BLaER1 treated with 17β-estradiol and CSF1 and Interleukin-3, amounts not matched to agents 10 nM and 100 nM (cell line): ENCODE results near the gene SH3YL1.

Experiments used
- H3K27ac ChIP-seq, 11 experiments: shearing (Covaris generic); formaldehyde crosslinking; 2 replicates each; pipeline ENCODE4 v1.8.1; 2022
- H3K27me3 ChIP-seq, 11 experiments: shearing (Covaris generic); formaldehyde crosslinking; 2 replicates each; pipeline ENCODE4 v1.8.1; 2022
- H3K36me3 ChIP-seq, 11 experiments: shearing (Covaris generic); formaldehyde crosslinking; 2 replicates each; pipeline ENCODE4 v1.8.1; 2022
- H3K4me1 ChIP-seq, 10 experiments: shearing (Covaris generic); formaldehyde crosslinking; 2 replicates each; pipeline ENCODE4 v1.8.1; 2022
- H3K4me2 ChIP-seq, 11 experiments: shearing (Covaris generic); formaldehyde crosslinking; 2 replicates each; pipeline ENCODE4 v1.8.1; 2022
- H3K4me3 ChIP-seq, 10 experiments: shearing (Covaris generic); formaldehyde crosslinking; 2 replicates each; pipeline ENCODE4 v1.8.1; 2022
- H3K9ac ChIP-seq, 11 experiments: shearing (Covaris generic); formaldehyde crosslinking; 2 replicates each; pipeline ENCODE4 v1.8.1; 2022
- H3K9me3 ChIP-seq, 11 experiments: shearing (Covaris generic); formaldehyde crosslinking; replicated peaks in 1 of 11; 2 replicates each; pipeline ENCODE4 v1.8.1; 2022
- H4K20me1 ChIP-seq, 11 experiments: shearing (Covaris generic); formaldehyde crosslinking; 2 replicates each; pipeline ENCODE4 v1.8.1; 2022
- Cebpa-rat ChIP-seq, 11 experiments: shearing (Covaris generic); IDR thresholded peaks; 2 replicates each; pipeline ENCODE4 v1.8.1; 2022

SH3YL1 gene

DNA sequence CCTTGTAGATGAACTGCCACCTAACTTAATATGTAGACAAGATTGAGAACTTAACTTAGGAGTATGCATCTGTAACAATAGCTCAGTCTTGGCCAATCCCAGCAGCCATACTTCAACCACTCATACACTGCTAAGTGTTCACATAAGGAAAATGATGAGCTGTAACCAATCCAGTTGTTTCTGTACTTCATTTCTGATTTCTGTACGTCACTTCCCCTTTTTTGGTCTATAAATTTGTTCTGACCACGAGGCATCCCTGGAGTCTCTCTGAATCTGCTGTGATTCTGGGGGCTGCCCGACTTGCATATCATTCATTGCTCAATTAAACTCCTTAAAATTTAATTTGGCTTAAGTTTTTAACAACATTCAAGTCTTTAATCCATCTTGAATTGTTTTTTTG is 6.4 kb downstream of the SH3YL1 start:
- peaks cover 5 to 22% (median 13%) of the 10 kb centered on the region in 10 experiments for H3K4me1 ChIP-seq
- H3K9me3 ChIP-seq, result peaks cover 19 to 36% (median 28%) of the 10 kb centered on the region in 11 experiments
- H3K4me3 ChIP-seq, result no peak overlapping the region
- H3K27me3 ChIP-seq, result no peaks in the 10 kb centered on the region
- H3K27ac ChIP-seq, result no peak overlapping the region
- H3K9ac ChIP-seq, result no peak overlapping the region
- H3K4me2 ChIP-seq, result no peak overlapping the region
- no peak for TF ChIP-seq Cebpa-rat (IDR thresholded peaks at IDR 0.05)
- H3K36me3 ChIP-seq, result peaks cover 20 to 46% (median 27%) of the 10 kb centered on the region in 11 experiments
- peaks cover 0 to 13% (median 0%) of the 10 kb centered on the region in 11 experiments; a peak in 4 of 22 replicates for H4K20me1 ChIP-seq

DNA sequence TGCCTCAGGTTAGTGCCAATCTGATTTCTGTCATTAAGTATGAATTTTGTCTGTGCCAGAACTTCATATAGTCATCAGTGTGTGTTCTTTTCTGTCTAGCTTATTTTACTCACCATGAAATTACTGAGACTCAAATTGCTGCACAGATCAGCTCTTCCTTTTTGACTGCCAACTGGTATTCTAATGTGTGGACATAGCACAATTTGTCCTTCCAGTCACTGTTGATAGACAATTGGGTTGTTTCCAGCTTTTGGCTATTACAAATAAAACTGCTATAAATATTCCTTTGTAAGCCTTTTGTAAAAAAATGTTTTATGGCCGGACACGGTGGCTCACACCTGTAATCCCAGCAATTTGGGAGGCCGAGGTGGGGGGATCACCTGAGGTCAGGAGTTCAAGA is 7.7 kb downstream of the SH3YL1 start:
- Histone ChIP-seq H3K4me2 (no peak overlapping the region), H4K20me1 (peaks cover 0 to 8% (median 0%) of the 10 kb centered on the region in 11 experiments; a peak in 3 of 22 replicates), H3K9ac (no peak overlapping the region), H3K9me3 (peaks cover 19 to 36% (median 28%) of the 10 kb centered on the region in 11 experiments), H3K4me3 (no peak overlapping the region), H3K27me3 (no peaks in the 10 kb centered on the region), H3K4me1 (peaks cover 0 to 9% (median under 1%) of the 10 kb centered on the region in 10 experiments; a peak in 4 of 20 replicates), H3K36me3 (peaks cover 24 to 54% (median 39%) of the 10 kb centered on the region in 11 experiments), H3K27ac (no peak overlapping the region)
- TF ChIP-seq Cebpa-rat (IDR thresholded peaks at IDR 0.05), result no peak

DNA sequence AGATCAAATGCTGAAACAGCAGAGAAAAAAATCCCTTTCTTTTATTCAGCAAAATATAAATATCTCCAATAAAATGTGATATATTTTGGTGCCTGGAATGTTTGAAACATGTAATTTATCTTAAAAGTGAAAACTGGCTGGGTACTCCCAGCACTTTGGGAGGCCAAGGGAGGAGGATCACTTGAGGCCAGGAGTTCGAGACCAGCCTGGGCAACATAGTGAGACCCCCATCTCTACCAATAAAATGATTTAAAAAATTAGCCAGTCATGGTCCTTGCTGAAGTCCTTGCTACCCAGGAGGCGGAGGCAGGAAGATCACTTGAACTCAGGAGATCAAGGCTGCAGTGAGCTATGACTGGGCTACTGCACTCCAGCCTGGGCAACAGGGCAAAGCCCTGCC is 8.6 kb downstream of the SH3YL1 start:
- Histone ChIP-seq H3K4me3 (no peak overlapping the region), H3K9me3 (peaks cover 19 to 31% (median 22%) of the 10 kb centered on the region in 11 experiments), H4K20me1 (no peaks in the 10 kb centered on the region; a peak in 3 of 22 replicates), H3K27me3 (no peaks in the 10 kb centered on the region), H3K4me1 (no peaks in the 10 kb centered on the region; a peak in 1 of 20 replicates), H3K9ac (no peak overlapping the region), H3K36me3 (peaks cover 16 to 52% (median 33%) of the 10 kb centered on the region in 11 experiments), H3K4me2 (no peak overlapping the region), H3K27ac (no peak overlapping the region)
- no peak for TF ChIP-seq Cebpa-rat (IDR thresholded peaks at IDR 0.05)

DNA sequence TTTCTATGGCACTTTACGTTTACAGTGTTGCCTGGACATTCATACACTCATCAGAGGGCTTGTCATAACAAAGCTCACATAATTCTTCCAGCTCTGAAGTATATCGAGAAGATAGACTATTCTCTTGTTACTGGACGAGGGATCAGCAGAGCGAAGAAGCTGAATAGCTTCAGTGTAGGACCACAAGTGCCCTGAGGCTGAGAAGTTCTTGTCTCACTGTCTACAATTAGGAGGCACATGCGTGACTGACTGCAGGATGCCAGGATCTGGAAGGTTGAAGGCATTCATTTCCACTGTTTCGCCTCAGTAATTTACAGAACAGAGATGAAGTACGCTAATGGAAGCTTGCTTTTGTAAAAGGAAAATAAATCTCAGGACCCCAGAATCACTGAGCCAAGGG is 9.6 kb downstream of the SH3YL1 start:
- H3K4me2 ChIP-seq, result no peak overlapping the region
- peaks cover 19 to 52% (median 34%) of the 10 kb centered on the region in 11 experiments for H3K36me3 ChIP-seq
- no peaks in the 10 kb centered on the region for H4K20me1 ChIP-seq
- H3K9ac ChIP-seq, result no peak overlapping the region
- no peak overlapping the region for H3K27ac ChIP-seq
- H3K4me3 ChIP-seq, result no peak overlapping the region
- peaks cover 16 to 22% (median 19%) of the 10 kb centered on the region in 11 experiments for H3K9me3 ChIP-seq
- no peaks in the 10 kb centered on the region for H3K4me1 ChIP-seq
- H3K27me3 ChIP-seq, result no peaks in the 10 kb centered on the region
- TF ChIP-seq Cebpa-rat (IDR thresholded peaks at IDR 0.05), result no peak

DNA sequence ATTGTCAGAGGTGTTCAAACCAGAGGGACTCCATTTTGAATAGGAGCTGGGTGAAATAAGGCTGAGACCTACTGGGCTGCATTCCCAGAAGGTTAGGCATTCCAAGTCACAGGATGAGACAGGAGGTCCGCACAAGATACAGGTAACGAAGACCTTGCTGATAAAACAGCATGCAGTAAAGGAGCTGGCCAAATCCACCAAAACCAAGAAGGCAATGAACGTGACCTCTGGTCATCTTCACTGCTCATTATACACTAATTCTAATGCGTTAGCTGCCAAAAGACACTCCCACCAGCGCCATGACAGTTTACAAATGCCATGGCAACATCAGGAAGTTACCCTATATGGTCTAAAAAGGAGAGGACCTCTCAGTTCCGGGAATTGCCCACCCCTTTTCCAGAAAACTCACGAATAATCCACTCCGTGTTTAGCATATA is 10.6 kb downstream of the SH3YL1 start:
- no peak overlapping the region for H3K4me3 ChIP-seq
- no peak for TF ChIP-seq Cebpa-rat (IDR thresholded peaks at IDR 0.05)
- H4K20me1 ChIP-seq, result no peaks in the 10 kb centered on the region
- no peak overlapping the region for H3K9ac ChIP-seq
- no peaks in the 10 kb centered on the region for H3K4me1 ChIP-seq
- no peak overlapping the region for H3K27ac ChIP-seq
- H3K36me3 ChIP-seq, result peaks cover 14 to 51% (median 34%) of the 10 kb centered on the region in 11 experiments; a peak in 21 of 22 replicates
- no peaks in the 10 kb centered on the region for H3K27me3 ChIP-seq
- no peak overlapping the region for H3K4me2 ChIP-seq
- H3K9me3 ChIP-seq, result peaks cover 7 to 12% (median 9%) of the 10 kb centered on the region in 11 experiments

DNA sequence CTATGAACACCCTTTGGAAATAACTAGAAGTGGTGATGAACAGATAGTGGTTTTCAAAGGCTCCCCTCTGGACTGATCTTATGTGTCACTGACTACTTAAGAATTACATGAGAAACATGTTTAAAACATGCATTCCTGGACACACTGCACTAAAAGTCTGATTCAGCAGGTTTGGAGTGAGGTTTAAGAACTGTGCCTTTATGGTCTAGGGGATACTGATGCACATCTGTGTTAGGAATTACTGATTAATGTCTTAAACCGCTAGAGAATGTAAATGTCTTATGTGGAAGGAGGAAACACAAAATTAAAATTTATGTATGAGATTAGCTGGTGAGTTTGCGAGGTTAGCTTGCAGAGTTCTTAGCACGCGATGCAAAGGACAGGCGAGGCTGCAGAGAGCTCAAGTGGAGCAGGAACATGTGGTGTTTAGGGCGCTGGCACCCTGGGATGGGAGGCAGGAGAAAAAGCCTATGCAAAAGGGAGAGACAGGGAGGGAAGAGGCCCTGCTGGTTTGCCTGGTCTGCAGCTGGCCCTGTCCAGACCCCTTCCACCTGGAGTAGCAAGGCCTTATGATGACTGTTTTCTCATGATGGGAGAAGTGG is 11.7 kb downstream of the SH3YL1 start:
- no peak for TF ChIP-seq Cebpa-rat (IDR thresholded peaks at IDR 0.05)
- no peak overlapping the region for H3K9ac ChIP-seq
- H3K4me2 ChIP-seq, result no peak overlapping the region
- H3K4me1 ChIP-seq, result no peaks in the 10 kb centered on the region
- no peak overlapping the region for H3K27ac ChIP-seq
- H3K4me3 ChIP-seq, result no peak overlapping the region
- H4K20me1 ChIP-seq, result no peaks in the 10 kb centered on the region
- 0 out of 22 replicates have a peak, but pooled peaks cover 0 to 1% (median 0%) of the 10 kb centered on the region in 11 experiments for H3K9me3 ChIP-seq
- no peaks in the 10 kb centered on the region for H3K27me3 ChIP-seq
- peaks cover 12 to 56% (median 40%) of the 10 kb centered on the region in 11 experiments; a peak in 20 of 22 replicates for H3K36me3 ChIP-seq

DNA sequence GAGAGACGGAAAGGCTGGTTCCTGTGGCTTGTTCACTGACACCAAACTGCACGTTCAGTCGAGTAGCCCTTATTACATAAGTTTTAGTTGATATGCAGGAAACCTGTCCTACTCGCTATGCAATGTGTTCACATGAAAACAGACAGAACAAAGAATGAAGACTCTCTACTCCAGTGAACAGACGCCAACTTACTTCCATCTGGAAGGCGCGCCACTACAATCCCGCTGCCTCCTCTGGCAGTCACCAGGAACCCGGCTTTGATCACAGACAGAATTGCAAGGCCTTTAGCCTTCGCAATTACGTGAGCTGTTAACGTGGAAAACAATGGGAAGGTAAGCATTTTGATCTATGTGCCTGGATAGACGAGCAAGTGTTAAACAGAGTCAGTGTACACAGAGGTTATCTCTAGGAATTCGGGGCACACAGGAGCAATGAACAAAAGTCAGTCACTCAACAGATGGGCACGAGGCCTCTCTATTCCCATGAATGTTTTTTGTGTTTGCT is 14.2 kb downstream of the SH3YL1 start:
- Histone ChIP-seq H3K36me3 (peaks cover 25 to 79% (median 58%) of the 10 kb centered on the region in 11 experiments), H3K27ac (no peak overlapping the region), H3K4me2 (no peak overlapping the region), H3K4me1 (no peaks in the 10 kb centered on the region), H4K20me1 (no peaks in the 10 kb centered on the region), H3K4me3 (no peak overlapping the region), H3K9me3 (peaks cover 0 to 4% (median 0%) of the 10 kb centered on the region in 11 experiments; a peak in 1 of 22 replicates), H3K9ac (no peak overlapping the region), H3K27me3 (no peaks in the 10 kb centered on the region)
- TF ChIP-seq Cebpa-rat (IDR thresholded peaks at IDR 0.05), result no peak

DNA sequence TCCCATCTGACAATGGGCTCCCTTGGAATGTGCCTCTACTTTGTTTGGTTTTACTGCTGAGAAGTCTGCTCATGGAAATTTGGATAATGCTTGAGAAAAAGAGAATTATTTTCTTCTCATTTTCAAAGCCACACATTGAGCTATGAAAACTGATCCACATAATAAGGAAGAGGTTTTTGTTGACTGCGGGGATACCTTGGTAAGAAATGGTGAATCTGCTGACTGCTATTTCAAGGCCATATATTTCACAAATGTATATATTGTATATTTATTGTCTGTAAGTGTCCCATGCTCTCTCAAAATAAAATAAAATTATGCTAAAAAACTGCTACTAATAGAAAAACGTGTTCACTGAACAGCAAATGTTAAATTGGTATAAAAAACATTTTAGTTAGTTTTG is 15.1 kb downstream of the SH3YL1 start:
- Histone ChIP-seq H3K9ac (no peak overlapping the region), H3K4me2 (no peak overlapping the region), H3K27ac (no peak overlapping the region), H3K27me3 (no peaks in the 10 kb centered on the region), H4K20me1 (no peaks in the 10 kb centered on the region), H3K9me3 (peaks cover under 1 to 10% (median 5%) of the 10 kb centered on the region in 11 experiments; a peak in 18 of 22 replicates), H3K4me1 (no peaks in the 10 kb centered on the region), H3K4me3 (no peak overlapping the region), H3K36me3 (peaks cover 30 to 87% (median 65%) of the 10 kb centered on the region in 11 experiments)
- TF ChIP-seq Cebpa-rat (IDR thresholded peaks at IDR 0.05), result no peak

DNA sequence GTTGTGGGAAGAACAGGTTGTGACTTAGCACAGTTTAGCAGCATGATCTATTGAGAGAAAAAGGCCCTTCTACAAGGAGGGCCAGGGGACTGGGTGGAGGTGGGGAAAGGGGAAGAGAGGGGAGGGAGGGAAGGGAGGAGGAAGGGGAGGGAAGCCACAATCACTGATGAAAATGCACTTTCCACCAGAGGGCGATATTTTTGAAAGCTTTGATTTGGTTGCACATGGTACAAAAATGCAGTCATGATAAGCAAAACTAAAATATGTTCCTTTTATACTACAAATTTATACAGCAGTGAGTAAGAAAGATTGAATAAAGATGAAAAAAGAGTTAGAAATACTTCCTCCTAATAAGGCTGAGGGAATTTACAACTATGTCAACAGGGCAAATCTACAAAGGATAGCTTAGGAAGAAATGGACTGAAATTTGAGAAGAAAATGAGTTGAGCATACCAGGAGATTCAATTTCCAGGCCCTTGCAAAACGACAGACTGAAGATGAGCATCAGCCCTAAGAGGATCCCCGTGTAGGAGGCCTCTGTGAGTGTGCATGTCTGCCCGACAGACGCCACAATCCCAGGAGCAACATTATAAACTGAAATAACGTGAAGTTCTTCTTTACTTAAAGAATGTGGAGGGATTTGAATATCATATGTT is 17.2 kb downstream of the SH3YL1 start:
- H3K4me1 ChIP-seq, result no peaks in the 10 kb centered on the region
- no peak overlapping the region for H3K9ac ChIP-seq
- H3K4me2 ChIP-seq, result no peak overlapping the region
- no peaks in the 10 kb centered on the region for H4K20me1 ChIP-seq
- no peak overlapping the region for H3K27ac ChIP-seq
- no peak for TF ChIP-seq Cebpa-rat (IDR thresholded peaks at IDR 0.05)
- H3K4me3 ChIP-seq, result no peak overlapping the region
- H3K9me3 ChIP-seq, result peaks cover 14 to 29% (median 20%) of the 10 kb centered on the region in 11 experiments
- peaks cover 39 to 91% (median 75%) of the 10 kb centered on the region in 11 experiments for H3K36me3 ChIP-seq
- H3K27me3 ChIP-seq, result no peaks in the 10 kb centered on the region
